Esophagus (tissue), 2 donors: ENCODE measurements around the gene SYP. TPM values are rescaled to one million over a fixed set of nuclear protein-coding genes. Genes with fewer than 3 reads are reported as not detected.

Experiments
- H3K27ac ChIP-seq, 2 donors: one replicate each; pipeline ENCODE4 v1.5.1; 2013; ENCODE audit warnings: low read depth in 2 of 2, mild to moderate bottlenecking in 2 of 2, inconsistent platforms in 1 of 2, low read length in 1 of 2, moderate library complexity in 1 of 2
- H3K27me3 ChIP-seq, 2 donors: one replicate each; pipeline ENCODE4 v1.6.1; 2013; ENCODE audit warnings: low read length in 2 of 2, control low read depth in 1 of 2, mild to moderate bottlenecking in 1 of 2; ENCODE audit not compliant: insufficient read depth in 2 of 2, control insufficient read depth in 1 of 2
- H3K36me3 ChIP-seq, 2 donors: one replicate each; pipeline ENCODE4 v1.6.1; 2013; ENCODE audit warnings: low read length in 1 of 2; ENCODE audit not compliant: control insufficient read depth in 2 of 2, insufficient read depth in 2 of 2
- H3K4me1 ChIP-seq, 2 donors: one replicate each; pipeline ENCODE4 v1.6.1; 2013; ENCODE audit warnings: low read length in 1 of 2; ENCODE audit not compliant: control insufficient read depth in 2 of 2, insufficient read depth in 2 of 2
- H3K4me3 ChIP-seq, 2 donors: one replicate each; pipeline ENCODE4 v1.5.1; 2013; ENCODE audit warnings: low read length in 2 of 2, mild to moderate bottlenecking in 2 of 2, low read depth in 1 of 2, moderate library complexity in 1 of 2
- H3K9me3 ChIP-seq, 2 donors: one replicate each; pipeline ENCODE4 v1.6.1; 2013; ENCODE audit warnings: mild to moderate bottlenecking in 2 of 2, low read depth in 1 of 2, low read length in 1 of 2, moderate library complexity in 1 of 2; ENCODE audit not compliant: control insufficient read depth in 2 of 2, insufficient read depth in 1 of 2
- WGBS, 2 donors: extraction: QIAGEN DNeasy Blood & Tissue Kit; methylation state at CpG; one replicate each; pipeline ENCODE4 v1.1.7; 2013; 5-methylcytosine and 5-hydroxymethylcytosine counted together
- polyA plus RNA-seq, 2 donors: library from polyadenylated mRNA; stranded (reverse); fragments of 200-250 nt; gene quantifications; one replicate each; pipeline ENCODE4 v1.2.3, GENCODE V29; 2013
- donor health status: healthy with polysubstance abuse.
- donor health status: Bipolar disorder and iron deficiency.

Gene SYP
- polyA plus RNA-seq = under 1 TPM; 0.75 to 0.79 TPM

DNA sequence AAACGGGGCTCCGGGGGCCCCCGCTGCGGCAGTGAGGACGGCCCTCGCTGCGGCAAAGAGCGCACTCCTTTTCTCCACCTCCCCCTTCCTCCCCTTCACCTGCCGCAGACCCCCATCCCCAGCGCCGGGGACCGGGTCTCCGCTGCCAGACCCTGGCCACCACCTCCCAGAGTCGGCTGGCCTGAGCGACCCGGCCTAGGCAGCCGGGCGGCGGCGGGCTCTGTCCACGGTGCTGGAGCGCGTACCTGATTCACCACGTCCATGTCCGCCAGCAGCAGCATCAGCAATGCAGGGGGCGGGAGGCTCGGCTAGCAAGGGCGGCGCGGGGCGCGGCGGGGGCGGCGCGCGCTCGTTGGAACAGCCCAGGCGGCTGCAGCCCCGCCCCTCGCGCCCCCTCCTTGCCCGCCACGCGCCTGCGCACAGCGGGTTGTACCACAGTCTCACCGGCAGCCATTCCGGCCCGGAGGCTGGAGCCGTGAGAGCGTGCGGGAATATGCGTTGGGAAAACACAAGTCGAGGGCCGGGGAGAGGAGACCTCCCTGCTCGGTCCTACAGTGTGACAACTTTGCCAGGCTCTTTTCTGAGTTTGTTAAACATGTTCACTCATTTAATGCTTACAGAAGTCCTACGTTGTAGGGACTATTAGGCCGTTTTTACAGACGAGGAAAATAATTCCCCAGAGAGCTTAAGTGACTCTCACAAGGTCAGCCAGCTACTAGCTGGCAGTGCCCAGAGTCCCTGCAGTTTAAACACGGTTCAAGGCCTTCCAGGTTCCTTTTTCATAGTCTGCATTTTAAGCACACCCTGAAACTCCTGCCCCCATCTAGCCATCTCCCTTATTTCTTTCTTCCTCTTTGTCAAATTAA is at the start of gene SYP:
SYP (minus strand) TSS at position 288 of the 866 bp plus-strand sequence; CDS start at position 281, 7 bp downstream.
- H3K27me3 ChIP-seq = no peaks in the 10 kb centered on the region
- peak within 1 kb of the TSS in 1 of 2 donors; percentile 24 for H3K4me3 ChIP-seq
- peak within 1 kb of the TSS in 1 of 2 donors; percentile 56 for H3K27ac ChIP-seq
- no peaks in the 10 kb centered on the region for H3K36me3 ChIP-seq
- H3K9me3 ChIP-seq = peaks cover 0 to 2% of the 10 kb centered on the region in 2 donors
- WGBS, 2 donors = 1 to 34% methylated on average over 42 to 61 of the region's 61 CpGs
- H3K4me1 ChIP-seq = no peaks in the 10 kb centered on the region

DNA sequence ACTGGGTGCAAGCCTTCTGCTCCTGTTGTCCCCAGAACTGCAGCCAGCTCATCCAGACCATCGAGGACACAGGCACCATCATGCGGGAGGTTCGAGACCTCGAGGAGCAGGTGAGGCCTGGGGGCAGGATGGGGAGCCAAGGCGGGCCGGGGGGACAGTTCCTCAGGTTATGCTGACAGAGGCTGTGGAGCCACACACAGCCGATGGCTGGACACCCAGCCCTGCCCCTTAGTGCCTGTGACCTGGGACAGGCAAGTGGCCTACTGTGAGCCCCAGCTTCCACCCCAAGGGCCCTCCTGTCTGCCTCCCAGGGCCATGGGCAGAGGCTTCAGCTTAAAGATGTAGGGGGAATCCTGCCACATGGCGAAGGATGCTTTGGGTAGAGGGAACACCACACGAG is 49.6 kb upstream of the SYP start:
- Histone ChIP-seq H3K36me3 (peaks cover 7 to 16% of the 10 kb centered on the region in 2 donors), H3K9me3 (peaks cover 0 to 3% of the 10 kb centered on the region in 2 donors), H3K4me3 (no peak overlapping the region), H3K27me3 (no peaks in the 10 kb centered on the region), H3K4me1 (no peaks in the 10 kb centered on the region), H3K27ac (no peak overlapping the region)
- WGBS, 2 donors = 86 to 89% methylated on average over 9 of the region's 9 CpGs

DNA sequence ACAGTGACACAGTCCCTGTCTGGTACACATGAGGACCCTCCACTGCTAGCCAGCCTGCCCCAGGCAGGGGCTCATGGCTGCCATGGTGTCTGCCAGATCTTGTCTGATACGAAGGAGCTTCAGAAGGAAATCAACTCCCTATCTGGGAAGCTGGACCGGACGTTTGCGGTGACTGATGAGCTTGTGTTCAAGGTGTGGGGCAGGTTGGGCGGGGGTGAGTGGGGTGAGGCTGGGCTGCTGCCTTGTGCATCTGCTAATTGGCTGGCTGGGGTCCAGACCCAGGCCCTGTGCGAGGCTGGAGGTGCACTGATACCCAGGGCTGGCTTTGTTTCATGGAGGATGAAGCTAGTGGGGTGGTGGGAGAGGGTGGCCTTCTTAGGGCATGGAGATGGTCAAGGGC is 49.1 kb upstream of the SYP start:
- 86 to 90% methylated on average over 6 of the region's 6 CpGs for WGBS, 2 donors
- H3K27ac ChIP-seq = no peak overlapping the region
- peaks cover 7 to 16% of the 10 kb centered on the region in 2 donors for H3K36me3 ChIP-seq
- no peaks in the 10 kb centered on the region for H3K27me3 ChIP-seq
- peaks cover 0 to 3% of the 10 kb centered on the region in 2 donors for H3K9me3 ChIP-seq
- H3K4me3 ChIP-seq = no peak overlapping the region
- no peaks in the 10 kb centered on the region for H3K4me1 ChIP-seq

DNA sequence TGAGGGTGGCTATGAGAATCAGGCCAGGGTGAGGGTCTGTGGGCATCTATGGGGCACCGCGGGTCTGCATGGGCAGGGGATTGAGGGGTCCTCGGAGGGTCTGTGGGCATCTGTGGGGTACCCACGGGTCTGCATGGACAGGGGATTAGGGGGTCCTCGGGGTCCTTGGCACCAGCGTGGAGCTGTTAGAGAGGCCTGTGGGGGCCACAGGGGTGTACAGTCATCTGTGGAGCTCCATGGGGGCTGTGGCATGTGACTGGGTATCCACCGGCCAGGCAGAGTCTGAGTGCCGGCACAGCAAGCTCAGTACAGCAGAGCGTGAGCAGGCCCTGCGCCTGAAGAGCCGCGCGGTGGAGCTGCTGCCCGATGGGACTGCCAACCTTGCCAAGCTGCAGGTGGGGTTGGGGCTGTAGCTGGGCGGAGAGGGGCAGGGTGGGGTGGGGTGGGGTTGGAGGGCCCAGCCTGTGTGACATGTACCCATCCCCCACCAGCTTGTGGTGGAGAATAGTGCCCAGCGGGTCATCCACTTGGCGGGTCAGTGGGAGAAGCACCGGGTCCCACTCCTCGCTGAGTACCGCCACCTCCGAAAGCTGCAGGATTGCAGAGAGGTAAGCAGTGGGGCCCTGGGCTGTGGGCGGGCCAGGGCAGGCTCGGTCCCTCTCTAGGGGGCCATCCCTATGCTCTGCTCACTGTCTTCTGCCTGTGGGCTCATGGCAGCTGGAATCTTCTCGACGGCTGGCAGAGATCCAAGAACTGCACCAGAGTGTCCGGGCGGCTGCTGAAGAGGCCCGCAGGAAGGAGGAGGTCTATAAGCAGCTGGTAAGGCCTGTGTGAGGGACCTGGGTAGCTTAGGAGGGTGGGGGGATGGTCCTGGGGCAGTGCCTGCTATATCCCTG is 48.2 kb upstream of the SYP start:
- Histone ChIP-seq H3K9me3 (peaks cover 0 to 3% of the 10 kb centered on the region in 2 donors), H3K4me1 (no peaks in the 10 kb centered on the region), H3K4me3 (no peak overlapping the region), H3K36me3 (peaks cover 7 to 18% of the 10 kb centered on the region in 2 donors), H3K27me3 (no peaks in the 10 kb centered on the region), H3K27ac (no peak overlapping the region)
- 84 to 87% methylated on average over 26 to 28 of the region's 28 CpGs for WGBS, 2 donors

DNA sequence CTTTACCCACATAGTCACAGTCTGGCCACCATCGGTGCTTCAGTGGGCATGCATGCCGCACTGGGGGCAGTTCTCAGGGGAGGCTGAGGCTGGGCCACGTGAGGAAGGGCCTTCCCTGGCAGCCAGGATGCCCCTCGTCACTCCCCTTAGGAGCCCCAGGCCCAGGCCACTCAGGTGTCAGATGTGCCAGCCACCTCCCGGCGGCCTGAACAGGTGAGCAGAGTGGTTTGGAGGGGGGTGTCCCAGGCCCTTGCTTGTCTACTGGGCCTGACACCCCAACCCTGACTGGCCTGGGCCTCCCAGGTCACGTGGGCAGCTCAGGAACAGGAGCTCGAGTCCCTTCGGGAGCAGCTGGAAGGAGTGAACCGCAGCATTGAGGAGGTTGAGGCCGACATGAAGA is 47.4 kb upstream of the SYP start:
- no peaks in the 10 kb centered on the region for H3K27me3 ChIP-seq
- 91 to 94% methylated on average over 11 of the region's 11 CpGs for WGBS, 2 donors
- H3K4me3 ChIP-seq = no peak overlapping the region
- H3K9me3 ChIP-seq = peaks cover 0 to 3% of the 10 kb centered on the region in 2 donors
- peaks cover 7 to 26% of the 10 kb centered on the region in 2 donors for H3K36me3 ChIP-seq
- H3K4me1 ChIP-seq = no peaks in the 10 kb centered on the region
- H3K27ac ChIP-seq = no peak overlapping the region

DNA sequence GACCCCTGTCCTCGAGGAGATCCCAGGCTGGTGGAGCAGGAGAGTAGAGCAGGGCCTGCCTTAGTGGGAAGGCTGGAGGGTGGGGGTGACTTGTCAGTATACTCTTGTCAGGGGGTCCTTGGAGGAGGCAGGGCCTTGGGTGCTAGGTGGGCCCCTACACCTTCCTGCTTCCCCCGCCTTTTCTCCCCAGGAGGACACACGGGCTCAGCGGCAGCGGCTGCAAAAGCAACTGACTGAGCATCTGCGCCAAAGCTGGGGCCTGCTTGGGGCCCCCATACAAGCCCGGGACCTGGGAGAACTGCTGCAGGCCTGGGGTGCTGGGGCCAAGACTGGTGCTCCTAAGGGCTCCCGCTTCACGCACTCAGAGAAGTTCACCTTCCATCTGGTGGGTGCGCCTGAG is 46.5 kb upstream of the SYP start:
- H3K4me3 ChIP-seq = no peak overlapping the region
- 94 to 97% methylated on average over 10 of the region's 10 CpGs for WGBS, 2 donors
- no peaks in the 10 kb centered on the region for H3K4me1 ChIP-seq
- peaks cover 0 to 3% of the 10 kb centered on the region in 2 donors for H3K9me3 ChIP-seq
- no peaks in the 10 kb centered on the region for H3K27me3 ChIP-seq
- H3K27ac ChIP-seq = no peak overlapping the region
- peaks cover 7 to 26% of the 10 kb centered on the region in 2 donors for H3K36me3 ChIP-seq

DNA sequence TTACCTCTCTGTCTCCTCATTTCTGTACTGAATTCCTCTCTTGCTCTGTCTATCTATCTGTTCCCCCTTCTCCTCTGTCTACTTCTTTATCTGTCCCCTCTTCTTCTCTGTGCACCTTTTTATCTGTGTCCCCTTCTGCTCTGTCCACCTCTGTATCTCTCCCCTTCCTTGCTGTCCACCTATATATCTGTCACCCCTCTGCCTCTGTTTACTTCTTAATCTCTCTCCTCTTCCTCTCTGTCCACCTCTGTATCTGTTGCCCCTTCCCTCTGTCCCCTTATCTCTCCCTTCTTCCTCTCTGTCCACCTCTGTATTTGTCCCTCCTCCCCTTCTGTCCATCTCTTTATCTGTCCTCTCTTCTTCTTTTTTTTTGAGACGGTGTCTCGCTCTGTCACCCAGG is 44.2 kb upstream of the SYP start:
- H3K4me1 ChIP-seq = no peaks in the 10 kb centered on the region
- no peak overlapping the region for H3K4me3 ChIP-seq
- peaks cover 0 to 3% of the 10 kb centered on the region in 2 donors for H3K9me3 ChIP-seq
- 91 to 94% methylated on average over 2 of the region's 2 CpGs for whole genome bisulfite sequencing, 2 donors
- no peaks in the 10 kb centered on the region for H3K27me3 ChIP-seq
- H3K27ac ChIP-seq = no peak overlapping the region
- H3K36me3 ChIP-seq = peaks cover 6 to 21% of the 10 kb centered on the region in 2 donors

DNA sequence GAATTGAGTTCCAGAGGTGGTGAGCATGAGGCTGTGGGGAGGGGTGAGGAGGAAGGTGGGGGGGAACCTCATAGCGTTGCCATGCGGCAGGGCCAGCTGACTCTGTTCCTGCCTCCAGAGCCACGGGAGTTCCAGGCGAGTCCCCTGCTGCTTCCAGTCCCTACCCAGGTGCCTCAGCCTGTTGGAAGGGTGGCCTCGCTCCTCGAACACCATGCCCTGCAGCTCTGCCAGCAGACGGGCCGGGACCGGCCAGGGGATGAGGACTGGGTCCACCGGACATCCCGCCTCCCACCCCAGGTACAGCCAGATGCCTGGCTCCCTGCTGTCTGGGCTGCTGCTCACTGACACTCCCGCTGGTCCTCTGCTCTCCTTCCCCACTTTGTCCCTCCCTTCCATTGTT is 43.2 kb upstream of the SYP start:
- Histone ChIP-seq H3K4me3 (no peak overlapping the region), H3K36me3 (peaks cover 0 to 13% of the 10 kb centered on the region in 2 donors)
- WGBS, 2 donors = 77 to 92% methylated on average over 12 of the region's 12 CpGs

DNA sequence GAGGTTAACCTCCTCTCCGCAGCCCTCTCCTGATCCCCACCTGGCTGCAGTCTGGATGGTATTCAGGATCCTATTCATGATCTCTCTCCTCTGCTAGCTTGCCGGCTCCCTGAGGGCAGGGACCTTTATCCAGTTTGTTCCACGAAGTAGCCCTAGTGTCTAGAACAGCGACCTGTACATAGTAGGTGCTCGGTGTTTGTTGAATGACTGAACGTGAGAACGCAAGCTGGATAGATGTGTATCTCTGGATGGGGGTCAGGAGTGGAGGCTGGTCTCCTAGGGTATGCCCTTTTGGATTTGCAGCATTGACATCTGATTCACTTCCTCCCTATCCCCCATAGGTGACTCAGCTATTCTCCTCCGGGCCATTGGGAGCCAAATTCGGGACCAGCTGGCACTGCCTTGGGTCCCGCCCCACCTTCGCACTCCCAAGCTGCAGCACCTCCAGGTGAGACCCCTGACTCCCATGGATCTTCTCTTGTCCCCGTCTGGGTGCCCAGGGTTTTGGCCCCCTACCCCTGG is 42.6 kb upstream of the SYP start:
- no peak overlapping the region for H3K27ac ChIP-seq
- H3K9me3 ChIP-seq = no peaks in the 10 kb centered on the region
- 88 to 89% methylated on average over 12 of the region's 12 CpGs for whole genome bisulfite sequencing, 2 donors
- no peaks in the 10 kb centered on the region for H3K27me3 ChIP-seq
- H3K4me3 ChIP-seq = no peak overlapping the region
- H3K36me3 ChIP-seq = peaks cover 0 to 13% of the 10 kb centered on the region in 2 donors
- no peaks in the 10 kb centered on the region for H3K4me1 ChIP-seq

More for the DNA sequence above, 43.2 kb upstream of the SYP start:
- Histone ChIP-seq H3K4me1 (no peaks in the 10 kb centered on the region), H3K27ac (no peak overlapping the region), H3K9me3 (no peaks in the 10 kb centered on the region), H3K27me3 (no peaks in the 10 kb centered on the region)
